IMR-90 (cell line): ENCODE measurements around the gene CEP97. TPM values are rescaled to one million over a fixed set of nuclear protein-coding genes. Genes with fewer than 3 reads are reported as not detected.

Experiments used
- ATAC-seq: fragments of 200-7000 bp; cut with Tn5 transposase; 2 replicates; pipeline ENCODE4 v1.9.1; 2020; ENCODE audit warnings: low read depth, mild to moderate bottlenecking, moderate library complexity
- BruUV-seq: library from RNA; stranded (reverse); fragments of 400-500 nt; replicated peaks from 2 replicates; lab custom pipeline; 2021; lab: Mats Ljungman, UMichigan
- CTCF ChIA-PET: fragments of 300-600 bp; formaldehyde crosslinking; extraction: SDS; loops from one replicate; lab custom pipeline; 2021; ENCODE audit warnings: antibody characterized with exemption; lab: Yijun Ruan, JAX
- POLR2A ChIA-PET: fragments of 300-600 bp; sonication (Branson Sonifier 250); formaldehyde crosslinking; loops from one replicate; lab custom pipeline; 2022; ENCODE audit warnings: antibody characterized with exemption; ENCODE audit not compliant: unreplicated experiment; lab: Charles Lee
- DNase-seq: peaks from one replicate; pipeline ENCODE4 v3.0.0; 2013
- H2AFZ ChIP-seq: replicated peaks from 2 replicates; pipeline ENCODE3; 2013; ENCODE audit warnings: low read length, mild to moderate bottlenecking; ENCODE audit not compliant: poor library complexity
- H2AK5ac ChIP-seq: 2 replicates; pipeline ENCODE4 v1.6.1; 2013; ENCODE audit warnings: low read depth, low read length, inconsistent platforms
- H2AK9ac ChIP-seq: replicated peaks from 2 replicates; pipeline ENCODE3; 2013; ENCODE audit warnings: mild to moderate bottlenecking, low read depth, low read length, moderate library complexity; ENCODE audit not compliant: poor library complexity
- H2BK120ac ChIP-seq: 2 replicates; pipeline ENCODE4 v1.6.1; 2013; ENCODE audit warnings: low read depth, low read length, inconsistent platforms
- H2BK15ac ChIP-seq: 3 replicates; pipeline ENCODE4 v1.6.1; 2013; ENCODE audit warnings: low read depth, low read length, inconsistent platforms
- H2BK20ac ChIP-seq: 2 replicates; pipeline ENCODE4 v1.6.1; 2013; ENCODE audit warnings: low read depth, mild to moderate bottlenecking, inconsistent platforms, low read length, moderate library complexity
- H2BK5ac ChIP-seq: 2 replicates; pipeline ENCODE4 v1.6.1; 2013; ENCODE audit warnings: mild to moderate bottlenecking, low read depth, low read length, inconsistent platforms; ENCODE audit not compliant: poor library complexity, severe bottlenecking
- H3K14ac ChIP-seq: replicated peaks from 2 replicates; pipeline ENCODE4 v1.6.1; 2013; ENCODE audit warnings: low read depth, low read length, inconsistent platforms
- H3K18ac ChIP-seq: 2 replicates; pipeline ENCODE4 v1.6.1; 2013; ENCODE audit warnings: low read depth, low read length, control low read depth
- H3K23ac ChIP-seq: 2 replicates; pipeline ENCODE4 v1.6.1; 2013; ENCODE audit warnings: low read depth, low read length, inconsistent platforms
- H3K27ac ChIP-seq: 2 replicates; pipeline ENCODE4 v1.5.1; 2013; ENCODE audit warnings: mild to moderate bottlenecking, control low read depth, low read length; ENCODE audit not compliant: insufficient read depth
- H3K27me3 ChIP-seq: 2 replicates; pipeline ENCODE4 v1.6.1; 2013; ENCODE audit warnings: low read length; ENCODE audit not compliant: control insufficient read depth, insufficient read depth
- H3K36me3 ChIP-seq: 2 replicates; pipeline ENCODE4 v1.6.1; 2013; ENCODE audit warnings: low read length, mixed read lengths; ENCODE audit not compliant: control insufficient read depth, insufficient read depth
- H3K4ac ChIP-seq: 2 replicates; pipeline ENCODE4 v1.6.1; 2013; ENCODE audit warnings: low read depth, low read length, inconsistent platforms
- H3K4me1 ChIP-seq: 2 replicates; pipeline ENCODE4 v1.6.1; 2013; ENCODE audit warnings: low read length, mixed read lengths; ENCODE audit not compliant: control insufficient read depth, insufficient read depth
- H3K4me2 ChIP-seq: 2 replicates; pipeline ENCODE4 v1.6.1; 2013; ENCODE audit warnings: low read depth, mild to moderate bottlenecking, control low read depth, low read length, moderate library complexity
- H3K4me3 ChIP-seq: 2 replicates; pipeline ENCODE4 v1.5.1; 2013; ENCODE audit warnings: low read depth, mild to moderate bottlenecking, control low read depth, low read length, moderate library complexity; ENCODE audit not compliant: insufficient read depth
- H3K56ac ChIP-seq: 2 replicates; pipeline ENCODE4 v1.6.1; 2013; ENCODE audit warnings: low read length, inconsistent platforms; ENCODE audit not compliant: insufficient read depth; ENCODE audit errors: extremely low read depth
- H3K79me1 ChIP-seq, 2 experiments: 2 replicates each; pipeline ENCODE4 v1.6.1; 2013; ENCODE audit warnings: low read length in 2 of 2, inconsistent platforms in 1 of 2, low read depth in 1 of 2
- H3K9ac ChIP-seq: 2 replicates; pipeline ENCODE4 v1.6.1; 2013; ENCODE audit warnings: low read depth, low read length, control low read depth
- H3K9me1 ChIP-seq: 2 replicates; pipeline ENCODE4 v1.6.1; 2013; ENCODE audit warnings: low read length, inconsistent platforms; ENCODE audit not compliant: insufficient read depth
- H3K9me3 ChIP-seq: 2 replicates; pipeline ENCODE4 v1.6.1; 2013; ENCODE audit warnings: low read length; ENCODE audit not compliant: control insufficient read depth, insufficient read depth
- H4K20me1 ChIP-seq: 2 replicates; pipeline ENCODE4 v1.6.1; 2013; ENCODE audit warnings: low read length, inconsistent platforms; ENCODE audit not compliant: insufficient read depth
- H4K5ac ChIP-seq: 2 replicates; pipeline ENCODE4 v1.6.1; 2013; ENCODE audit warnings: mild to moderate bottlenecking, low read depth, low read length, control low read depth
- H4K8ac ChIP-seq, 2 experiments: 2 replicates each; pipeline ENCODE4 v1.6.1; 2013; ENCODE audit warnings: low read depth in 2 of 2, low read length in 2 of 2, control low read depth in 1 of 2, inconsistent platforms in 1 of 2
- H4K91ac ChIP-seq: 2 replicates; pipeline ENCODE4 v1.6.1; 2013; ENCODE audit warnings: low read depth, low read length, inconsistent platforms; ENCODE audit not compliant: insufficient read depth
- BHLHE40 ChIP-seq: fragments of 150-350 bp; IDR thresholded peaks from 2 replicates; pipeline ENCODE4 v1.6.1; 2016; ENCODE audit warnings: mild to moderate bottlenecking, low read depth, low read length
- CEBPB ChIP-seq: IDR thresholded peaks from 2 replicates; pipeline ENCODE4 v1.6.1; 2012; ENCODE audit warnings: low read depth, low read length, improper control_type of control experiment
- CHD1 ChIP-seq: IDR thresholded peaks from 2 replicates; pipeline ENCODE4 v1.6.1; 2012; ENCODE audit warnings: low read depth, low read length, improper control_type of control experiment
- CTCF ChIP-seq: conservative IDR thresholded peaks from 2 replicates; pipeline ENCODE4 v1.5.1; 2012; ENCODE audit warnings: mild to moderate bottlenecking, low read depth, low read length, improper control_type of control experiment
- ELK1 ChIP-seq: fragments of 150-350 bp; IDR thresholded peaks from 2 replicates; pipeline ENCODE4 v1.6.1; 2016; ENCODE audit warnings: low read depth, mild to moderate bottlenecking, low read length, moderate library complexity, borderline replicate concordance
- FOS ChIP-seq: fragments of 150-350 bp; IDR thresholded peaks from 2 replicates; pipeline ENCODE4 v1.6.1; 2016; ENCODE audit warnings: low read depth, low read length
- MAFK ChIP-seq: IDR thresholded peaks from 2 replicates; pipeline ENCODE4 v1.6.1; 2012; ENCODE audit warnings: low read depth, low read length, improper control_type of control experiment
- MAZ ChIP-seq: IDR thresholded peaks from 2 replicates; pipeline ENCODE4 v1.6.1; 2012; ENCODE audit warnings: low read depth, mild to moderate bottlenecking, low read length, improper control_type of control experiment, moderate library complexity, borderline replicate concordance
- MXI1 ChIP-seq: IDR thresholded peaks from 2 replicates; pipeline ENCODE4 v1.6.1; 2012; ENCODE audit warnings: low read depth, mild to moderate bottlenecking, low read length, moderate library complexity, borderline replicate concordance
- NFE2L2 ChIP-seq: fragments of 150-350 bp; IDR thresholded peaks from 2 replicates; pipeline ENCODE4 v1.6.1; 2016; ENCODE audit warnings: low read depth, mild to moderate bottlenecking, low read length
- POLR2A ChIP-seq: IDR thresholded peaks from 2 replicates; pipeline ENCODE4 v1.6.1; 2012; ENCODE audit warnings: mild to moderate bottlenecking, low read depth, low read length
- RAD21 ChIP-seq: IDR thresholded peaks from 2 replicates; pipeline ENCODE4 v1.6.1; 2012; ENCODE audit warnings: low read length, improper control_type of control experiment
- RCOR1 ChIP-seq: IDR thresholded peaks from 2 replicates; pipeline ENCODE4 v1.6.1; 2012; ENCODE audit warnings: mild to moderate bottlenecking, low read length, improper control_type of control experiment; ENCODE audit not compliant: insufficient replicate concordance
- RFX5 ChIP-seq: IDR thresholded peaks from 2 replicates; pipeline ENCODE4 v1.8.0; 2012; ENCODE audit warnings: low read depth, mild to moderate bottlenecking, low read length, moderate library complexity
- SMC3 ChIP-seq: fragments of 150-350 bp; IDR thresholded peaks from 2 replicates; pipeline ENCODE4 v1.6.1; 2016; ENCODE audit warnings: low read depth, mild to moderate bottlenecking, antibody characterized with exemption, low read length, moderate library complexity
- USF2 ChIP-seq: fragments of 150-350 bp; IDR thresholded peaks from 2 replicates; pipeline ENCODE4 v1.6.1; 2017; ENCODE audit warnings: mild to moderate bottlenecking, antibody characterized with exemption, low read length, low read depth
- WGBS, 2 experiments: methylation state at CpG; one replicate each; pipeline versions ENCODE4 v1.1.5 to v1.1.7; 2013; ENCODE audit warnings: missing lambda C conversion rate in 2 of 2; ENCODE audit not compliant: insufficient read length in 1 of 2; ENCODE audit errors: extremely low coverage in 2 of 2; 5-methylcytosine and 5-hydroxymethylcytosine counted together
- dilution Hi-C: fragments of 300-500 bp; cut with HindIII; formaldehyde crosslinking; loops from one replicate; pipeline ENCODE4 v1.14.3; 2018; ENCODE audit warnings: low sequenced_read_pairs; ENCODE audit not compliant: unreplicated experiment
- in situ Hi-C: fragments of 300-500 bp; cut with MboI; formaldehyde crosslinking; loops from 3 replicates; pipeline ENCODE4 v1.14.3; 2019; ENCODE audit warnings: low sequenced_read_pairs, inconsistent platforms, mixed read lengths
- intact Hi-C: fragments of 100-400 bp; cut with micrococcal nuclease; formaldehyde crosslinking; loops from 2 replicates; pipeline ENCODE4 v1.10.0; 2022
- polyA plus RNA-seq, 3 experiments: library from polyadenylated mRNA; depleted of rRNA; stranded (reverse); fragments of >200 nt; gene quantifications; 2 replicates each; pipeline ENCODE4 v1.2.3, GENCODE V29; 2012; ENCODE audit warnings: low replicate concordance in 1 of 3
- total RNA-seq: library from RNA; depleted of rRNA; stranded (reverse); fragments of >200 nt; gene quantifications from 2 replicates; pipeline ENCODE4 v1.2.3, GENCODE V29; 2012

Gene CEP97
- total and polyA plus RNA-seq, 2 of the 4 experiments (the other 2 are of a cell fraction): 2.0 to 21.9 TPM

GRCh38 chr3:101801174-101801573 is 76.8 kb downstream of the CEP97 start:
- Histone ChIP-seq H4K91ac (no peak overlapping the region), H3K56ac (no peak overlapping the region), H2AFZ (no peak overlapping the region), H4K5ac (no peak overlapping the region), H3K27me3 (no peaks in the 10 kb centered on the region), H2AK5ac (no peak overlapping the region), H2BK15ac (no peak overlapping the region), H3K9me1 (no peaks in the 10 kb centered on the region), H3K4ac (no peak overlapping the region), H3K9me3 (no peaks in the 10 kb centered on the region), H3K9ac (no peak overlapping the region), H2BK20ac (no peak overlapping the region), H2BK120ac (no peak overlapping the region), H3K14ac (no peak overlapping the region), H2BK5ac (no peak overlapping the region), H3K23ac (no peak overlapping the region), H4K8ac (no peak overlapping the region), H3K36me3 (peaks cover 16% of the 10 kb centered on the region), H3K18ac (no peak overlapping the region), H3K4me2 (no peak overlapping the region), H3K27ac (no peak overlapping the region), H3K79me1 (peaks cover 14 to 18% of the 10 kb centered on the region in 2 experiments), H3K4me1 (no peaks in the 10 kb centered on the region), H4K20me1 (0 out of 2 replicates have a peak, but pooled peaks cover 3% of the 10 kb centered on the region), H2AK9ac (no peak overlapping the region), H3K4me3 (no peak overlapping the region)
- DNase-seq (no peak), ATAC-seq (no peak)
- no peak for TF ChIP-seq MAFK
- TF ChIP-seq RCOR1: no peak
- TF ChIP-seq USF2: no peak
- TF ChIP-seq ELK1: no peak
- no peak for TF ChIP-seq POLR2A
- TF ChIP-seq CHD1: no peak
- no peak for TF ChIP-seq MXI1
- TF ChIP-seq BHLHE40: no peak
- TF ChIP-seq MAZ: no peak
- TF ChIP-seq NFE2L2: no peak
- TF ChIP-seq FOS: no peak
- TF ChIP-seq RAD21: no peak
- no peak for TF ChIP-seq CEBPB
- TF ChIP-seq CTCF: no peak
- no peak for TF ChIP-seq RFX5
- no peak for TF ChIP-seq SMC3
- intact Hi-C loops (no loop called here), dilution Hi-C loops (loop anchor here (10.0 kb wide), 1 partner anchor 734 kb away; no protein-coding TSS in a partner anchor), in situ Hi-C loops (loop anchor here (10.0 kb wide), 1 partner anchor 734 kb away; no protein-coding TSS in a partner anchor)
- no TSS peak for BruUV-seq
- 100% methylated on average over 1 of the region's 4 CpGs; no CpG with 5 or more reads in 1 of the 2 experiments for WGBS, 2 experiments
- POLR2A ChIA-PET: no interaction called here
- CTCF ChIA-PET: interaction anchor here (0.6 kb wide), 1 partner anchor 13 kb away, joined by 3 read pairs; no protein-coding TSS in a partner anchor
